Measurements from ENCODE around the gene JMY. TPM values are rescaled to one million over a fixed set of nuclear protein-coding genes. Genes with fewer than 3 reads are reported as not detected.

JMY gene
- total and polyA plus RNA-seq, 2 of the 8 experiments (the other 6 are each of a cell fraction or from before 2014, with no cell fraction given): 2.8 to 13.9 TPM

GRCh38 chr5:79186455-79186854 lies 49.5 kb upstream of the JMY start (continued):
- TF ChIP-seq ASH2L (IDR thresholded peaks at IDR 0.05; ENCODE audit: low read length): no peak
- no peak for TF ChIP-seq JUN (IDR thresholded peaks at IDR 0.05; ENCODE audit: low read depth, low read length)
